Melanocyte of skin (primary cell): ENCODE data around the gene HEATR5B. TPM values are rescaled to one million over a fixed set of nuclear protein-coding genes. Genes with fewer than 3 reads are reported as not detected.

ENCODE experiments used
- total RNA-seq, 2 donors: library from RNA; depleted of rRNA; stranded (reverse); fragments of >200 nt; gene quantifications; 2 replicates each; pipeline ENCODE4 v1.2.3, GENCODE V29; 2012

The HEATR5B gene
- total RNA-seq: 10 to 100 TPM; 20.3 to 23.3 TPM

DNA sequence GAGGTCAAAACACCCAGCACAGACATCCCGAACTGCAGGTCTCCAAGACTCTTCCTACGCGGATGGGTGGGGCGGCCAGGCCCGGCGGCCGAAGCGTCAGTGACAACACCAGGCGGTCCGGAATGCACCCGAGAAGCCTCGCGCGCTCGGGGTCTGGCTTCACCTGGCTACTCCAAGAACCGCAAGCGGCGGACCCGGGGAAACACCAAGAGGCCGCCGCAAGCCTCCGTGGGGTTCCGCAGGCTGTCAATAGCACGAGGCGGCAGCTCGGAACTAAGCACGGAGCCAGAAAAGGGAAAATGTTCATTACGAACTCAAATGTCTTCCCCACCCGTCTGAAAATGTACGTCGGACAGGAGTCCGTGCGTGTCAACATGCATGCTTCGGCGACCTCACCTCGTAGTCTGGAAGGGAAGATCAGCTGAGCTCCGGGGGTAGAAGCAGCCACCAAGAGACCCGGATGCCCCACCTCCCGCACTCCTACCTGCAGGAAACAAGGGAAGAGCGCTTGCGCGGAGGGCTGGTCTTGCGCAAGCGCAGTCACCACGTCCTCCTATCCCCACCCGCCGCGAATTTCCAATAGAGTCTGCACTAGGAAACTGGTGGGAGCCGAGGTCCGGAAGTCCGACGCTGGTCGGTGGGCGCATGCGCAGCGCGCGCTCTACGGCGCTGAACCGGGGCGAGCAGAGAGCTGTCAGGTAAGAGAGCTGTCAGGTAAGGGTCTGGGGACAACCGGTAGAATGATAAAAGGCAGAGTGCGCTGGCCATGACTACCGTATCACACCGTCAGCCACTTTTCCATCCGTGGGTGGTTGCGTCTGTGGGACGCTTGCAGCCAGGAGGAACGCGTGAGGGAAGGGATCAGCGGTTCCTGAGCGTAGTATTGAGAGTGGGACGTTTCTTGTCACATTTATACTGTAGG is at the start of gene HEATR5B, which contains the start of gene GPATCH11:
TSS of gene HEATR5B (minus strand) at position 500 of the 922 bp plus-strand sequence. CDS start 958 bp downstream, outside the sequence.
TSS of gene GPATCH11 (plus strand) at position 646 of the 922 bp plus-strand sequence. CDS start 3,864 bp downstream, outside the sequence.

DNA sequence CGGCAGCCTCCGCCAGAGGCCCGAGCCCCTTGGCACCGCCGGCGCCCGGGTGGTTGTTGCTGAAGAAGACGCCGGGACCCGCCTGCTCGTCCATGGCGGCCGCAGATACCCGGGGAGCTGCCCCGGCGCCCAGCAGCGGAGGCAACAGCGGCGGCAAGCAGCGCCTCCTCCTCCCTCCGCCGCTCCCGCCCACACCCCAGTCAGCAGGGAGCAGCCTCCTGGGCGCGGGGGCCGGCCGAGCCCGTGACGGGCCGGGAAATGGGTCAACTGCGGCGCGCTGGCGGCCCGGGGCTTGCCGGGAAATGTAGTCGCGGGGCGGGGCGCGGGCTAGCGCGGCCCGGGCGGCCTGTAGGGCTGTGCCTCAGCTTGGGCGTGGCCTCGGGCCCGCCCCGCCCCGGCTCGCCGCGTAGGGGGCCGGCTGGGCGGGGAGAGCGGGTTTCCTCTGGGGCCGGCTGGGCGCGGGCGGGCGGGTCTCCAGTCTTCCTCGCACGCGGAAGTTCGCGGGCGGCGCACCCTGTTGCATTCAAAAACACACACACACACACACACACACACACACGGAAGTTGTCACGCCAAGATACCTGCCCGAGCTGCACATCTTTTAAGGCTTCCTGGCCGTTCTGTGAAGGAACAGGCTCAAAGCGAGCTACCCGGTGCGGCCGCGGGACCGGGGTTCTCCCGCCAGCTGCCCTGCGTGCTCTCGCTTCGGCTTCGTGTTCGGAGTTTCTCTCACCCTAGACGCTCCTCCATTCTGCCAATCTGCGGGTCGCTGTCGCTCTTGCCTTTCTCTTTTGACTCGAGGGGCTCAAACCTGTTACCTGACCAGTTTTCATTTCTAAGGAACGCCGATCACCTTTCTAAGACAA is 117.6 kb downstream of the HEATR5B start, which contains the start of gene STRN:
TSS of gene STRN (minus strand) at position 167 of the 866 bp plus-strand sequence. CDS start at position 94, 73 bp downstream.

Other genes with a start within 250 kb of the HEATR5B start
- 10 to 100 TPM; 14.1 to 15.0 TPM for gene STRN, start 117.8 kb downstream of the HEATR5B start, total RNA-seq
- 1 to 10 TPM; 3.8 to 5.0 TPM for gene GPATCH11, start 146 bp upstream of the HEATR5B start, total RNA-seq
- gene EIF2AK2, start 72.6 kb upstream of the HEATR5B start, total RNA-seq: 100 to 1,000 TPM in 1 of 2 donors, 10 to 100 TPM in 1; 92.2 to 117 TPM
- gene SULT6B1, start 104.3 kb upstream of the HEATR5B start, total RNA-seq: not detected
- 10 to 100 TPM; 12.7 to 18.0 TPM for gene CEBPZOS, start 112.1 kb upstream of the HEATR5B start, total RNA-seq
- gene CEBPZ, start 147.2 kb upstream of the HEATR5B start, total RNA-seq: 10 to 100 TPM; 38.5 to 53.3 TPM
- 10 to 100 TPM; 16.2 to 19.3 TPM for gene NDUFAF7, start 147.3 kb upstream of the HEATR5B start, total RNA-seq
- 100 to 1,000 TPM; 365 to 403 TPM for gene PRKD3, start 240.5 kb upstream of the HEATR5B start, total RNA-seq